ACHN (cell line): ENCODE measurements around the gene RAPGEF5.
A peak's percentile ranks its signal among the peaks of the same experiment; 100 is the strongest.

Experiments
- DNase-seq: peaks from one replicate; pipeline ENCODE4 v3.0.0-alpha.2; 2015
- in situ Hi-C: cut with HindIII; loops from 2 replicates; pipeline ENCODE4 v1.10.0; 2017; ENCODE audit warnings: low sequenced_read_pairs, low pct_ligation_motif_present, low pct_unique_long_range_greater_than_20kb

The RAPGEF5 gene

GRCh38 chr7:22251281-22251680 is 105.7 kb downstream of the RAPGEF5 start:
- no peak for DNase-seq
- in situ Hi-C loops, result no loop called here

- in situ Hi-C loops, result no loop called here
- no peak for DNase-seq
Observed at GRCh38 chr7:22250390-22250789, 106.6 kb downstream of the RAPGEF5 start.

GRCh38 chr7:22248111-22248809 is 108.7 kb downstream of the RAPGEF5 start:
- in situ Hi-C loops, result no loop called here
- no peak for DNase-seq

GRCh38 chr7:22241805-22242390 is 115.1 kb downstream of the RAPGEF5 start:
- DNase-seq, result no peak
- in situ Hi-C loops, result no loop called here

GRCh38 chr7:22240904-22241571 is 115.9 kb downstream of the RAPGEF5 start:
- DNase-seq, result no peak
- in situ Hi-C loops, result no loop called here

- in situ Hi-C loops, result no loop called here
- DNase-seq, result peak; percentile 12
Observed at GRCh38 chr7:22238354-22239311, 118.3 kb downstream of the RAPGEF5 start.

GRCh38 chr7:22235134-22235533 is 121.8 kb downstream of the RAPGEF5 start:
- DNase-seq, result no peak
- in situ Hi-C loops, result no loop called here

- no peak for DNase-seq
- in situ Hi-C loops, result no loop called here
Observed at GRCh38 chr7:22234227-22234626, 122.7 kb downstream of the RAPGEF5 start.

- no peak for DNase-seq
- in situ Hi-C loops, result no loop called here
Observed at GRCh38 chr7:22231806-22232205, 125.1 kb downstream of the RAPGEF5 start.

GRCh38 chr7:22231141-22231540 is 125.8 kb downstream of the RAPGEF5 start:
- DNase-seq, result no peak
- in situ Hi-C loops, result no loop called here

GRCh38 chr7:22230238-22230637 is 126.7 kb downstream of the RAPGEF5 start:
- in situ Hi-C loops, result no loop called here
- DNase-seq, result no peak

- no peak for DNase-seq
- in situ Hi-C loops, result no loop called here
Observed at GRCh38 chr7:22229148-22229547, 127.8 kb downstream of the RAPGEF5 start.

GRCh38 chr7:22223807-22224206 is 133.1 kb downstream of the RAPGEF5 start:
- DNase-seq, result no peak
- in situ Hi-C loops, result no loop called here

GRCh38 chr7:22220941-22221340 is 136.0 kb downstream of the RAPGEF5 start:
- in situ Hi-C loops, result no loop called here

GRCh38 chr7:22219739-22220493 is 137.0 kb downstream of the RAPGEF5 start:
- in situ Hi-C loops, result no loop called here
- DNase-seq, result no peak

More at GRCh38 chr7:22220941-22221340, 136.0 kb downstream of the RAPGEF5 start:
- DNase-seq, result no peak

- in situ Hi-C loops, result no loop called here
- DNase-seq, result no peak
Observed at GRCh38 chr7:22219036-22219435, 137.9 kb downstream of the RAPGEF5 start.

- in situ Hi-C loops, result no loop called here
Observed at GRCh38 chr7:22216832-22217475, 140.0 kb downstream of the RAPGEF5 start.

GRCh38 chr7:22216309-22216708 is 140.6 kb downstream of the RAPGEF5 start:
- in situ Hi-C loops, result no loop called here
- DNase-seq, result no peak

More at GRCh38 chr7:22216832-22217475, 140.0 kb downstream of the RAPGEF5 start:
- DNase-seq, result no peak
